HEK293 (cell line): ENCODE data around the gene PTGDR2.
A peak's percentile ranks its signal among the peaks of the same experiment; 100 is the strongest.

Experiments used
- CTCF ChIA-PET: fragments of 350-600 bp; formaldehyde crosslinking; extraction: SDS; loops from one replicate; lab custom pipeline; 2021; ENCODE audit warnings: antibody characterized with exemption; lab: Yijun Ruan, JAX
- POLR2A ChIA-PET: fragments of 300-600 bp; formaldehyde crosslinking; extraction: SDS; loops from one replicate; lab custom pipeline; 2020; ENCODE audit warnings: antibody characterized with exemption, inconsistent platforms; lab: Yijun Ruan, JAX
- H3K27ac ChIP-seq: fragments of 200-500 bp; sonication (Bioruptor generic); 2 replicates; pipeline ENCODE4 v1.5.1; 2014; ENCODE audit warnings: low read depth, low read length, control low read depth, inconsistent platforms; ENCODE audit errors: extremely low read depth
- H3K36me3 ChIP-seq, 2 experiments: fragments of 200-500 bp in 1 of 2; sonication (Bioruptor generic) in 1 of 2; 1 replicate in 1 of 2; 2 replicates in 1 of 2; pipeline ENCODE4 v1.5.1; 2014 to 2017; ENCODE audit warnings: inconsistent platforms in 2 of 2, low read length in 2 of 2; ENCODE audit not compliant: control insufficient read depth in 2 of 2, insufficient read depth in 1 of 2
- H3K4me1 ChIP-seq: fragments of 200-500 bp; sonication (Bioruptor generic); 2 replicates; pipeline ENCODE4 v1.5.1; 2014; ENCODE audit warnings: mild to moderate bottlenecking, low read length, inconsistent platforms; ENCODE audit not compliant: control insufficient read depth, insufficient read depth
- H3K4me3 ChIP-seq: 2 replicates; pipeline ENCODE4 v1.5.1; 2011; ENCODE audit warnings: low read depth, mild to moderate bottlenecking, control low read depth, low read length, moderate library complexity
- H3K9me3 ChIP-seq: fragments of 200-500 bp; sonication (Bioruptor generic); 2 replicates; pipeline ENCODE4 v1.5.1; 2014; ENCODE audit warnings: low read depth, low read length, inconsistent platforms; ENCODE audit not compliant: control insufficient read depth, insufficient read depth
- BCL11B ChIP-seq: fragments of 450-650 bp; formaldehyde crosslinking; IDR thresholded peaks from 2 replicates; pipeline ENCODE4 v1.5.1; 2016; ENCODE audit warnings: low read depth, missing biosample characterization, missing genetic modification characterization
- GLIS1 ChIP-seq: fragments of 450-650 bp; formaldehyde crosslinking; IDR thresholded peaks from 2 replicates; pipeline ENCODE4 v1.5.1; 2016; ENCODE audit warnings: missing biosample characterization, missing genetic modification characterization
- INSM2 ChIP-seq: fragments of 450-650 bp; formaldehyde crosslinking; IDR thresholded peaks from 2 replicates; pipeline ENCODE4 v1.5.1; 2016; ENCODE audit warnings: missing biosample characterization, missing genetic modification characterization
- MEIS1 ChIP-seq: sonication (generic); formaldehyde crosslinking; IDR thresholded peaks from 2 replicates; pipeline ENCODE4 v1.8.1; 2022; ENCODE audit warnings: missing genetic modification reagents, mild to moderate bottlenecking, borderline replicate concordance
- MZF1 ChIP-seq: fragments of 450-650 bp; formaldehyde crosslinking; IDR thresholded peaks from 2 replicates; pipeline ENCODE4 v1.5.1; 2017; ENCODE audit warnings: missing biosample characterization, missing genetic modification characterization, borderline replicate concordance
- ZBTB10 ChIP-seq: fragments of 450-650 bp; formaldehyde crosslinking; IDR thresholded peaks from 2 replicates; pipeline ENCODE4 v1.5.1; 2016; ENCODE audit warnings: missing biosample characterization, missing genetic modification characterization
- ZBTB17 ChIP-seq: fragments of 450-650 bp; formaldehyde crosslinking; IDR thresholded peaks from 2 replicates; pipeline ENCODE4 v1.5.1; 2016; ENCODE audit warnings: missing biosample characterization, missing genetic modification characterization
- ZFP3 ChIP-seq: fragments of 450-650 bp; formaldehyde crosslinking; IDR thresholded peaks from 2 replicates; pipeline ENCODE4 v1.5.1; 2016; ENCODE audit warnings: low read depth, missing biosample characterization, missing genetic modification characterization
- ZNF114 ChIP-seq: fragments of 450-650 bp; formaldehyde crosslinking; IDR thresholded peaks from 2 replicates; pipeline ENCODE4 v1.5.0; 2017; ENCODE audit warnings: missing biosample characterization, missing genetic modification characterization
- ZNF174 ChIP-seq: fragments of 450-650 bp; formaldehyde crosslinking; IDR thresholded peaks from 2 replicates; pipeline ENCODE4 v1.5.0; 2017; ENCODE audit warnings: missing biosample characterization, mild to moderate bottlenecking, missing genetic modification characterization
- ZNF223 ChIP-seq: fragments of 450-650 bp; formaldehyde crosslinking; IDR thresholded peaks from 2 replicates; pipeline ENCODE4 v1.5.1; 2016; ENCODE audit warnings: missing biosample characterization, missing genetic modification characterization
- ZNF23 ChIP-seq: fragments of 450-650 bp; formaldehyde crosslinking; IDR thresholded peaks from 2 replicates; pipeline ENCODE4 v1.5.1; 2016; ENCODE audit warnings: missing biosample characterization, missing genetic modification characterization, borderline replicate concordance
- ZNF426 ChIP-seq: fragments of 450-650 bp; formaldehyde crosslinking; IDR thresholded peaks from 2 replicates; pipeline ENCODE4 v1.5.1; 2017; ENCODE audit warnings: missing biosample characterization, missing genetic modification characterization, mild to moderate bottlenecking, inconsistent platforms, moderate library complexity
- ZNF501 ChIP-seq: fragments of 450-650 bp; formaldehyde crosslinking; IDR thresholded peaks from 2 replicates; pipeline ENCODE4 v1.5.1; 2016; ENCODE audit warnings: missing biosample characterization, missing genetic modification characterization
- ZNF518A ChIP-seq: fragments of 450-650 bp; formaldehyde crosslinking; conservative IDR thresholded peaks from 2 replicates; pipeline ENCODE4 v1.5.1; 2016; ENCODE audit warnings: low read depth, missing biosample characterization, missing genetic modification characterization
- ZNF658 ChIP-seq: fragments of 450-650 bp; formaldehyde crosslinking; IDR thresholded peaks from 2 replicates; pipeline ENCODE4; 2016; ENCODE audit warnings: missing biosample characterization, missing genetic modification characterization
- TF ChIP-seq, protein P1 (sequence below): fragments of 450-650 bp; formaldehyde crosslinking; optimal IDR thresholded peaks from 2 replicates; pipeline ENCODE3; 2016; ENCODE audit warnings: missing biosample characterization, mild to moderate bottlenecking, missing genetic modification characterization
- TF ChIP-seq, protein P2 (sequence below): fragments of 450-650 bp; formaldehyde crosslinking; IDR thresholded peaks from 2 replicates; pipeline ENCODE4 v1.5.1; 2017; ENCODE audit warnings: missing biosample characterization, missing genetic modification characterization
- TF ChIP-seq, protein P3 (sequence below): fragments of 450-650 bp; formaldehyde crosslinking; IDR thresholded peaks from 2 replicates; pipeline ENCODE4 v1.5.1; 2016; ENCODE audit warnings: missing biosample characterization, missing genetic modification characterization

PTGDR2 gene

GRCh38 chr11:60859616-60860250, 4.0 kb upstream of the PTGDR2 start (continued):
- TF ChIP-seq ZNF518A (tag by site-specific recombination) (no peak), BCL11B (no peak)

DNA sequence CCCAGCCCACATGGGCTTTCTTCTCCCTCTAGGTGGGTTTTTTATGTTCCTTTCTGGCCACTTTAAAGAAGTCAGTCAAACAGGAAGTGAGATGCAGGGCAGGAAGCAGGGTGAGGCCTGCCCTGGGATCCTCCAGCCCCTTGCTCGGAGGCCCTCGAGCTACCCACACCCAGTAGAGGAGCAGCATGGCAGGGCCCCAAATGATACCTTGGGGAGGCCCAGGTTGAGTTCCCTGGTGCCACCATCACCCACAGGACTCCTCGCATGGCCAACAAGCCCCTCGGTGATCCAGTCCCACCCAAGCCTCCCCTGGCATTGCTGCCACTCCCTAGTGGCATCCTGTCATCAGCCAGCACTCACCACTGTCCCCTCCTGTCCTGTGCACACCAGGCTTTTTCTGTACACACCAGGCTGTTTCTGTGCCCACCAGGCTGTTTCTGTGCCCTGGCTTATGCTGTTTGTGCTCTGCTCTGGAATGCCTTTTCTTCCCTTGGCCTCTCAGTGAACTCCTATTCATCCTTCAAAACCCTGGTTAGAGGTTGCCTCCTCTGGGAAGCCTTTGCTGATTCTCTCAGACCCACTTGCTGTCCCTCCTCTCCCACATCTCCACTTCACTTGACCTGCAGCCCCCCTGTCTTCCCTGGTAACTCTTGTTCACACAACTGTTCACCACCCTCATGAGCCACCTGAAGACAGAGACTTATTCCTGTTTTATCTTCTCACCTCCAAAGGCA, 3.1 kb upstream of the PTGDR2 start:
- Histone ChIP-seq H3K9me3 (no peaks in the 10 kb centered on the region), H3K36me3 (no peaks in the 10 kb centered on the region), H3K4me1 (no peaks in the 10 kb centered on the region), H3K27ac (no peak overlapping the region)
- POLR2A ChIA-PET = no interaction called here
- peak; percentile 87 for TF ChIP-seq ZFP3
- TF ChIP-seq ZBTB10 (tag by site-specific recombination) = no peak
- TF ChIP-seq, all 188 proteins: peak for 1
- CTCF ChIA-PET = interaction anchor here (1.8 kb wide), 1 partner anchor 28 kb away, joined by 6 read pairs; no protein-coding TSS in a partner anchor
- H3K4me3 ChIP-seq = no peak overlapping the region

DNA sequence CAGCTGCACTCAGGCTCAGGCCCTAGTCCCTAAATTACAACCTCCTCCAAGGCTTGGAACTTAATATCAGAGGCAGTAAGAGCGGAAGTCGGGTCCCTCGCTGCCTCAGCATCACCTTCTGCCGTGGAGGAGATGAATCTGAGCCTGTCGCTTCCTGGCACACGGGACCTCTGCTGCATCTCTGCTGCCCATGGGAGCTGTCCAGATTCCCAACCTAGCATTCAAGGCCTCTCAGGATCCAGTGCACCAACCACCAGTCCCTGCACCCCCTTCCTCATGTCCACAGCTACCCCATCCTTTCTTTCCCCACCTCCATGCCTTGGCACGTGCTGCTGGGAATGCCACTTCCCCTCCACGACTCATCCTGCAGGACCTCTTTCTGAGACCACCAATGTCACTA, 2.5 kb upstream of the PTGDR2 start:
- Histone ChIP-seq H3K4me1 (no peaks in the 10 kb centered on the region), H3K36me3 (no peaks in the 10 kb centered on the region), H3K9me3 (no peaks in the 10 kb centered on the region), H3K27ac (no peak overlapping the region), H3K4me3 (no peak overlapping the region)
- CTCF ChIA-PET = interaction anchor here (1.8 kb wide), 1 partner anchor 27 kb away, joined by 6 read pairs; no protein-coding TSS in a partner anchor
- POLR2A ChIA-PET = no interaction called here
- TF ChIP-seq ZNF658 (no peak), ZNF223 (tag by site-specific recombination) (no peak), GLIS1 (tag by site-specific recombination) (no peak), ZNF114 (tag by site-specific recombination) (no peak), INSM2 (no peak), MZF1 (tag by site-specific recombination) (no peak), ZNF426 (tag by site-specific recombination) (no peak), ZNF501 (tag by site-specific recombination) (no peak), ZBTB17 (tag by site-specific recombination) (no peak), ZNF23 (tag by site-specific recombination) (no peak), MEIS1 (CRISPR knock-in tag) (no peak), ZNF174 (tag by site-specific recombination) (no peak)
- TF ChIP-seq, protein P1, sequence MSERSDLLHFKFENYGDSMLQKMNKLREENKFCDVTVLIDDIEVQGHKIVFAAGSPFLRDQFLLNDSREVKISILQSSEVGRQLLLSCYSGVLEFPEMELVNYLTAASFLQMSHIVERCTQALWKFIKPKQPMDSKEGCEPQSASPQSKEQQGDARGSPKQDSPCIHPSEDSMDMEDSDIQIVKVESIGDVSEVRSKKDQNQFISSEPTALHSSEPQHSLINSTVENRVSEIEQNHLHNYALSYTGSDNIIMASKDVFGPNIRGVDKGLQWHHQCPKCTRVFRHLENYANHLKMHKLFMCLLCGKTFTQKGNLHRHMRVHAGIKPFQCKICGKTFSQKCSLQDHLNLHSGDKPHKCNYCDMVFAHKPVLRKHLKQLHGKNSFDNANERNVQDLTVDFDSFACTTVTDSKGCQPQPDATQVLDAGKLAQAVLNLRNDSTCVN (tag by site-specific recombination) = no peak
- TF ChIP-seq, protein P2, sequence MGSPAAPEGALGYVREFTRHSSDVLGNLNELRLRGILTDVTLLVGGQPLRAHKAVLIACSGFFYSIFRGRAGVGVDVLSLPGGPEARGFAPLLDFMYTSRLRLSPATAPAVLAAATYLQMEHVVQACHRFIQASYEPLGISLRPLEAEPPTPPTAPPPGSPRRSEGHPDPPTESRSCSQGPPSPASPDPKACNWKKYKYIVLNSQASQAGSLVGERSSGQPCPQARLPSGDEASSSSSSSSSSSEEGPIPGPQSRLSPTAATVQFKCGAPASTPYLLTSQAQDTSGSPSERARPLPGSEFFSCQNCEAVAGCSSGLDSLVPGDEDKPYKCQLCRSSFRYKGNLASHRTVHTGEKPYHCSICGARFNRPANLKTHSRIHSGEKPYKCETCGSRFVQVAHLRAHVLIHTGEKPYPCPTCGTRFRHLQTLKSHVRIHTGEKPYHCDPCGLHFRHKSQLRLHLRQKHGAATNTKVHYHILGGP = no peak
- TF ChIP-seq, protein P3, sequence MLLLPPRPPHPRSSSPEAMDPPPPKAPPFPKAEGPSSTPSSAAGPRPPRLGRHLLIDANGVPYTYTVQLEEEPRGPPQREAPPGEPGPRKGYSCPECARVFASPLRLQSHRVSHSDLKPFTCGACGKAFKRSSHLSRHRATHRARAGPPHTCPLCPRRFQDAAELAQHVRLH = no peak
